OCI-LY1 (cell line): ENCODE results near the gene EPHA8.

Experiments
- H2AFZ ChIP-seq: fragments of 200-600 bp; sonication (generic), shearing (Covaris generic); 2 replicates; pipeline ENCODE4 v1.6.0; 2014; ENCODE audit warnings: antibody characterized with exemption, mild to moderate bottlenecking, low read length
- H3F3A ChIP-seq: fragments of 200-600 bp; sonication (generic), shearing (Covaris generic); 2 replicates; pipeline ENCODE4 v1.6.0; 2014; ENCODE audit warnings: mild to moderate bottlenecking, antibody characterized with exemption, low read length, moderate library complexity; ENCODE audit not compliant: insufficient read depth
- H3K27ac ChIP-seq: fragments of 200-600 bp; sonication (generic); 2 replicates; pipeline ENCODE4 v1.5.1; 2014; ENCODE audit warnings: low read length, mixed run types, mild to moderate bottlenecking, low read depth; ENCODE audit not compliant: poor library complexity, severe bottlenecking
- H3K27me3 ChIP-seq: fragments of 200-600 bp; sonication (generic); 2 replicates; pipeline ENCODE4 v1.6.0; 2014; ENCODE audit warnings: antibody characterized with exemption, mild to moderate bottlenecking, low read length, moderate library complexity; ENCODE audit not compliant: insufficient read depth
- H3K36me3 ChIP-seq: fragments of 200-600 bp; sonication (generic); 2 replicates; pipeline ENCODE4 v1.6.1; 2014; ENCODE audit warnings: mild to moderate bottlenecking, antibody characterized with exemption, low read length, moderate library complexity, mixed read lengths; ENCODE audit not compliant: insufficient read depth
- H3K4me1 ChIP-seq: fragments of 200-600 bp; sonication (generic); 2 replicates; pipeline ENCODE4 v1.5.1; 2014; ENCODE audit warnings: mild to moderate bottlenecking, low read length, moderate library complexity; ENCODE audit not compliant: insufficient read depth, severe bottlenecking
- H3K4me2 ChIP-seq: fragments of 200-600 bp; sonication (generic), shearing (Covaris generic); 2 replicates; pipeline ENCODE4 v1.6.1; 2014; ENCODE audit warnings: low read length
- H3K4me3 ChIP-seq: fragments of 200-600 bp; sonication (generic); 2 replicates; pipeline ENCODE4 v1.5.1; 2014; ENCODE audit warnings: low read length, low read depth, mild to moderate bottlenecking, mixed read lengths; ENCODE audit not compliant: poor library complexity, severe bottlenecking
- H3K79me2 ChIP-seq: fragments of 200-600 bp; shearing (Covaris generic); 2 replicates; pipeline ENCODE4 v1.6.1; 2016; ENCODE audit warnings: mixed run types, low read length, mixed read lengths; ENCODE audit not compliant: insufficient read depth
- H3K9ac ChIP-seq: fragments of 200-600 bp; sonication (generic), shearing (Covaris generic); 2 replicates; pipeline ENCODE4 v1.6.1; 2014; ENCODE audit warnings: mild to moderate bottlenecking, low read length, mixed read lengths
- H3K9me2 ChIP-seq: fragments of 200-600 bp; sonication (generic), shearing (Covaris generic); 2 replicates; pipeline ENCODE4 v1.6.1; 2014; ENCODE audit warnings: low read depth, mild to moderate bottlenecking, low read length, mixed read lengths
- H3K9me3 ChIP-seq: fragments of 200-600 bp; shearing (Covaris generic); 2 replicates; pipeline ENCODE4 v1.6.1; 2014; ENCODE audit warnings: low read length, mixed read lengths
- H4K20me1 ChIP-seq: fragments of 200-600 bp; sonication (generic), shearing (Covaris generic); 2 replicates; pipeline ENCODE4 v1.6.0; 2016; ENCODE audit warnings: mild to moderate bottlenecking, low read length; ENCODE audit not compliant: insufficient read depth
- EZH2 ChIP-seq: fragments of 200-600 bp; sonication (generic), shearing (Covaris generic); IDR thresholded peaks from 2 replicates; pipeline ENCODE4 v1.8.0; 2017; ENCODE audit warnings: borderline replicate concordance, mixed run types, mild to moderate bottlenecking, antibody characterized with exemption, low read length, moderate library complexity, mixed read lengths
- TF ChIP-seq, protein P1 (sequence below): fragments of 200-600 bp; sonication (generic), shearing (Covaris generic); IDR thresholded peaks from 2 replicates; pipeline ENCODE4 v1.5.1; 2017; ENCODE audit warnings: mild to moderate bottlenecking, antibody characterized with exemption, low read length, moderate library complexity, mixed read lengths

The EPHA8 gene

DNA sequence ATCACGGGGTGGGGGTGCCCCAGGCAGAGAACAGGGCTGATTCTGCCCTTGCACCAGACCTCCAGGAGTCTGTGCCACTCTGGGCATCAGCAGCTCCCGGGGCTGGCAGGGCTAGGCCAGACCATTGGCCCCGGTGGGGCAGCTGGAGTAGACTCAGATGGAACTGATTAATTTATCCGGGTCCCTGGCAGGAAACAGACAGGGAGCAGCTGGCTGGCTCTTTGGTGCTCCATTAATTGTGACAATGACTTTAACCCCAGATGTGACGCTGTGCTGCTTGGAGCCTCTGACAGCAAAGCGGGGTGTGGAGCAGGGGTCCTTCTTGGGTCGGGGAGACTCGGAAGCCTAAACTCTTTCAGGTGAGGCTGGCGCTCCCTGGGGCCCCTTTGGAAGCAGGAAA lies 9.5 kb downstream of the EPHA8 start:
- Histone ChIP-seq H2AFZ (no peak overlapping the region), H3K4me2 (no peak overlapping the region), H3K36me3 (no peaks in the 10 kb centered on the region), H3K4me3 (no peak overlapping the region), H3K9ac (no peak overlapping the region), H3K9me2 (no peaks in the 10 kb centered on the region), H4K20me1 (no peaks in the 10 kb centered on the region), H3K27ac (no peak overlapping the region), H3K4me1 (no peaks in the 10 kb centered on the region), H3K9me3 (no peaks in the 10 kb centered on the region), H3F3A (0 out of 2 replicates have a peak, but pooled peaks cover 1% of the 10 kb centered on the region), H3K27me3 (peaks cover 5% of the 10 kb centered on the region; the same call in 1 of the 2 replicates), H3K79me2 (no peaks in the 10 kb centered on the region)
- TF ChIP-seq EZH2: no peak
- TF ChIP-seq, protein P1, sequence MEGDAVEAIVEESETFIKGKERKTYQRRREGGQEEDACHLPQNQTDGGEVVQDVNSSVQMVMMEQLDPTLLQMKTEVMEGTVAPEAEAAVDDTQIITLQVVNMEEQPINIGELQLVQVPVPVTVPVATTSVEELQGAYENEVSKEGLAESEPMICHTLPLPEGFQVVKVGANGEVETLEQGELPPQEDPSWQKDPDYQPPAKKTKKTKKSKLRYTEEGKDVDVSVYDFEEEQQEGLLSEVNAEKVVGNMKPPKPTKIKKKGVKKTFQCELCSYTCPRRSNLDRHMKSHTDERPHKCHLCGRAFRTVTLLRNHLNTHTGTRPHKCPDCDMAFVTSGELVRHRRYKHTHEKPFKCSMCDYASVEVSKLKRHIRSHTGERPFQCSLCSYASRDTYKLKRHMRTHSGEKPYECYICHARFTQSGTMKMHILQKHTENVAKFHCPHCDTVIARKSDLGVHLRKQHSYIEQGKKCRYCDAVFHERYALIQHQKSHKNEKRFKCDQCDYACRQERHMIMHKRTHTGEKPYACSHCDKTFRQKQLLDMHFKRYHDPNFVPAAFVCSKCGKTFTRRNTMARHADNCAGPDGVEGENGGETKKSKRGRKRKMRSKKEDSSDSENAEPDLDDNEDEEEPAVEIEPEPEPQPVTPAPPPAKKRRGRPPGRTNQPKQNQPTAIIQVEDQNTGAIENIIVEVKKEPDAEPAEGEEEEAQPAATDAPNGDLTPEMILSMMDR: no peak

DNA sequence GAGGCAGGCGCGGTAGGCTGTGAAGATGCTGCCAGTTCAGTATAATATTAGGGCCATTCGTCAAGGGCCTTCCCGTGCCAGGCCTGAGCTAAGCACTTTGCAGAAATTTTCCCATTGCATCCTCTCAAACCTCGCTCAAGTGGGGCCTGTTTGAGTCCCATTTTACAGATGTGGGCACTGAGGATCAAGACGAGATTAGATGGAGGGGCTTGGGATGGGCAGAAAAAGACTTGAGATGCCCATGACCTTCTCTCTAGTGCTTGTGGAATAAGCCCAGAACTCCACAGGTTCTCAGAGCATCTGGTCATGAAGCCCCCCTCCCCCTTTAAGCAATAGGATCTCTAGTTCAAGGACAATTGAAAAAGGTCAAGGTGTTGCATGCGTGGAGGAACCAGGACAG lies 9.9 kb downstream of the EPHA8 start:
- H3K4me2 ChIP-seq: no peak overlapping the region
- peaks cover 5% of the 10 kb centered on the region; the same call in 1 of the 2 replicates for H3K27me3 ChIP-seq
- H3K27ac ChIP-seq: no peak overlapping the region
- no peaks in the 10 kb centered on the region for H3K9me3 ChIP-seq
- H2AFZ ChIP-seq: no peak overlapping the region
- no peak overlapping the region for H3K4me3 ChIP-seq
- no peaks in the 10 kb centered on the region for H3K36me3 ChIP-seq
- H3K4me1 ChIP-seq: no peaks in the 10 kb centered on the region
- TF ChIP-seq, protein P1: no peak
- TF ChIP-seq EZH2: no peak
- no peak overlapping the region for H3K9ac ChIP-seq
- no peaks in the 10 kb centered on the region for H4K20me1 ChIP-seq
- no peaks in the 10 kb centered on the region for H3K79me2 ChIP-seq
- no peaks in the 10 kb centered on the region for H3K9me2 ChIP-seq
- H3F3A ChIP-seq: peaks cover 5% of the 10 kb centered on the region; the same call in 1 of the 2 replicates

DNA sequence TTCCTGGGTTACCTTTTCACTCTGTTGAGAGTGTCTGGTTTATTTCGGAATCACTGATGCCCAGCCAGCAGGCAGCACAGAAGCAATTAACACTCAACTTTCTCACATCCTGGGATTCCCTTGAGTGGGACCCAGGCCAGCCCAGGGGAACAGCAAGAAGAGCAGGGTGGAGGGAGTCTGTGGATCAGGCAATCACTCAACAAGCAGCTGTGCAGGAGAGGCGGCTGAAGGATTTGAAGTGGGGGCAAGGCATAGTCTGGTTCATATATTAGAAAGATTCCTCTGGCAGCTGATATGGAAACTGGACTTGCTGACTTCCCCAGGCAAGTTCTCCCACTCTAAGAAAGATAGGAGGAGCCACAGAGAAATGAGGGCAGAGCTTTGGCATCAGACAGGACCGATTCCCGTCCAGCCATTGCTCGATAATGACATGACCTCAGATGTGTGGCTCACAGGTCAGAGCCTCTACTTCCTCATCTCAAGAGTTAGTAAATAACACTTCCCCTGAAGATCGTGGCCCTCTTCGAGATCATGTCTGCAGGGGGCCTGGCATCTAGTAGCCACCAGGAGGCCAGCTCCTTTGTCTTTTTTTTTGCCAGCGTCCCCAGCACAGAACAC lies 12.4 kb downstream of the EPHA8 start:
- Histone ChIP-seq H3K27ac (no peak overlapping the region), H3K4me3 (no peak overlapping the region), H3K9me2 (no peaks in the 10 kb centered on the region), H3K4me1 (no peaks in the 10 kb centered on the region), H3F3A (peaks cover 14% of the 10 kb centered on the region; the same call in 1 of the 2 replicates), H3K79me2 (no peaks in the 10 kb centered on the region), H4K20me1 (no peaks in the 10 kb centered on the region), H3K9ac (no peak overlapping the region), H2AFZ (no peak overlapping the region), H3K9me3 (peaks cover 3% of the 10 kb centered on the region; the same call in 1 of the 2 replicates), H3K27me3 (peaks cover 5% of the 10 kb centered on the region; the same call in 1 of the 2 replicates), H3K36me3 (no peaks in the 10 kb centered on the region), H3K4me2 (no peak overlapping the region)
- TF ChIP-seq EZH2: no peak
- TF ChIP-seq, protein P1: no peak
